ENCODE results near the gene UTF1.

- no peak for TF ChIP-seq CTCF (IDR thresholded peaks at IDR 0.05)
- no peak for TF ChIP-seq POLR2A (IDR thresholded peaks at IDR 0.05)
- TF ChIP-seq EP300 (IDR thresholded peaks at IDR 0.05): no peak
Observed at GRCh38 chr10:133230387-133231195, 574 bp downstream of the UTF1 start.
